GM12865 (cell line): ENCODE measurements around the gene TSACC.

Experiments
- DNase-seq: peaks from one replicate; pipeline ENCODE4 v3.0.0; 2010; ENCODE audit warnings: low read depth
- H3K4me3 ChIP-seq: 2 replicates; pipeline ENCODE4 v1.5.1; 2011; ENCODE audit warnings: mild to moderate bottlenecking, low read depth, low read length, control low read depth
- CTCF ChIP-seq: IDR thresholded peaks from 2 replicates; pipeline ENCODE4 v1.5.1; 2011; ENCODE audit warnings: low read length, control low read depth, low read depth, inconsistent platforms; ENCODE audit not compliant: insufficient read depth; ENCODE audit errors: missing control alignments

Gene TSACC

GRCh38 chr1:156359249-156359648 lies 20.9 kb downstream of the TSACC start:
- H3K4me3 ChIP-seq: no peak overlapping the region
- DNase-seq: no peak

GRCh38 chr1:156359973-156360372 lies 21.6 kb downstream of the TSACC start:
- peak; percentile 19 for DNase-seq
- no peak overlapping the region for H3K4me3 ChIP-seq
- peak; percentile 4 for TF ChIP-seq CTCF

More at GRCh38 chr1:156359249-156359648, 20.9 kb downstream of the TSACC start:
- no peak for TF ChIP-seq CTCF

- TF ChIP-seq CTCF: no peak
- no peak for DNase-seq
- H3K4me3 ChIP-seq: no peak overlapping the region
These were observed 22.2 kb downstream of the TSACC start for GRCh38 chr1:156360534-156360933.

GRCh38 chr1:156365754-156366153 lies 27.4 kb downstream of the TSACC start:
- no peak for DNase-seq

GRCh38 chr1:156366378-156367166 lies 28.2 kb downstream of the TSACC start:
- no peak overlapping the region for H3K4me3 ChIP-seq
- DNase-seq: no peak
- TF ChIP-seq CTCF: no peak

More at GRCh38 chr1:156365754-156366153, 27.4 kb downstream of the TSACC start:
- TF ChIP-seq CTCF: no peak
- H3K4me3 ChIP-seq: no peak overlapping the region

GRCh38 chr1:156367383-156368156 lies 29.2 kb downstream of the TSACC start:
- TF ChIP-seq CTCF: no peak
- DNase-seq: no peak
- no peak overlapping the region for H3K4me3 ChIP-seq
